ENCODE results near the gene MANSC4.

GRCh38 chr12:27812502-27812901 lies 32.5 kb upstream of the MANSC4 start:
- no peak for TF ChIP-seq CTCF (IDR thresholded peaks at IDR 0.05)
- no peak for TF ChIP-seq POLR2A (IDR thresholded peaks at IDR 0.05)

All from body of pancreas (tissue), 4 donors.